ELF-1 (cell line): ENCODE results near the gene TSFM.

ENCODE experiments used
- DNase-seq: peaks from one replicate; pipeline ENCODE4 v3.0.0-alpha.2; 2016; ENCODE audit warnings: low read depth, low spot score

The TSFM gene

GRCh38 chr12:57745485-57745881 is 37.1 kb upstream of the TSFM start:
- DNase-seq = peak; percentile 53

DNA sequence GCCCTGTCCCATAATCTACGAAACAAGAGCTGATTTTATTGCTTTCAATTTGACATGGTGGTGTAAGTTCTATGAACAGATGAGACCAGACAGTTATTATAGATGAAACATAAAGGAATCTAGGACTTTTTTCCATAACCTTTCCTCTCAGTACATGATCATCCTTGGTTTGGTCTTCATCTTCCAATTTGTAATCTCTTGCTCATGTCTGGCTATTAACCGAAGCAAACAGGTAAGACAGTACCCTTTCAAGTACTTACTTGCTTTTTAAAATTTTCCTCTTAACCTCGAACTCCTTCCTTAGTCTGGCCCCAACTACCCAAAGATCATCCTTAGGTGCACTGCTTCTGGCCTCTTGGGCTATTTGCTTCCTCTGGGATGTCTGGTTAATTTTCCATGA is 36.6 kb upstream of the TSFM start:
- no peak for DNase-seq

DNA sequence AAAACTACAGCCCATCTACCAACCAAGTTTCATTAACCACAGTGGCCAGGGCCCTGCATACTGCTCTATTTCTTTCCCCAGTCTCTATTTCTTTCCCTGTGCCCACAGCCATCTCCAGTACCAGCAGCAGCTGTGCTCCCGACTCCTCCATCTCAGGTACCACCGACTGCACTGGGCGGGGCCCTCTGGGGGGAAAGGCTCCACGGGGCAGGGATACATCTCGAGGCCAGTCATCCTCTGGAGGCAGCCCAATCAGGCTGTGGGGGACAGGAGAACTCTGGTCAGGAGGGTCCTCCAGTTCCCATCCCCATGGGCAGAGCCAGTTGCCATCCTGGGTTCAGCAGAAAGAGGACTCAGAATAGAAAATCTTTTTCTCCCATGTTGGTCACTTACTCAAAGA is 33.5 kb upstream of the TSFM start:
- DNase-seq = no peak

DNA sequence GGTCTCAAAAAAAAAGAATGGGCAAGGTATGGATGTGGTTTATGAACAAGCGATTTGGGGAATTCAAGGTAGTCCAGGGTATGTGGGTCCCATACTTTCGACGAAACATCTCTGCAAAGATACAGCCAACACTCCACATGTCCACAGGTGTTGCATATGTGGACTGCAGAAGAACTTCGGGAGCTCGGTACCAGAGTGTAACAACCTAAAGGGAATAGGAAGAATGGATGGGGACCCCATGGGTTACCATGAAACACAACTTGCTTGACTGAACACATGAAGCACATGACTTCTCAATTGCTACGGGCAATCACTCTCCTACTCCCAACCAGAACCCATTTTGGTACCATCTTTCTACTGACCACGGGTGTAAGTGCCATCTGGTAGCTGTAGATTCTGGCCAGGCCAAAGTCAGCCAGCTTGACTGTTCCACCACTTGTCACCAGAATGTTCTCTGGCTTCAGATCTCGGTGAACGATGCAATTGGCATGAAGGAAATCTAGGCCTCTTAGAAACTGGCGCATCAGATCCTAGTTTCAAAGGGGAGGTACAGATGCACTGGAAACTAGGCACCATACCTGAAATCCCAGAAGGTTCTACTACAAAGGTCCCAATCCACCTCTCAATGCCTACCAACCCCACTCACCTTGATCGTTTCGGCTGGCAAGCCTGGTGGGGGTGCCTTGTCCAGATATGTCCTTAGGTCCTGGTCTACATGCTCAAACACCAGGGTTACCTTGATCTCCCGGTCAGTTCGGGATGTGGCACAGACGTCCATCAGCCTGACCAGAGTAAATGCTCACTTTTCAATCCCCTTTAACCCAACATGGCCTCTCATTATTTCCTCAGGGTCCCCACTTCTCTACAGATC is 31.8 kb upstream of the TSFM start:
- DNase-seq = no peak

- DNase-seq = no peak
These were observed 31.2 kb upstream of the TSFM start for GRCh38 chr12:57751432-57751787.

- peak; percentile 100 for DNase-seq
These were observed 30.6 kb upstream of the TSFM start, which contains the start of gene CDK4 for GRCh38 chr12:57751788-57752667. CDK4 (minus strand) TSS chr12:57752310; CDS start chr12:57751717, 593 bp downstream.

DNA sequence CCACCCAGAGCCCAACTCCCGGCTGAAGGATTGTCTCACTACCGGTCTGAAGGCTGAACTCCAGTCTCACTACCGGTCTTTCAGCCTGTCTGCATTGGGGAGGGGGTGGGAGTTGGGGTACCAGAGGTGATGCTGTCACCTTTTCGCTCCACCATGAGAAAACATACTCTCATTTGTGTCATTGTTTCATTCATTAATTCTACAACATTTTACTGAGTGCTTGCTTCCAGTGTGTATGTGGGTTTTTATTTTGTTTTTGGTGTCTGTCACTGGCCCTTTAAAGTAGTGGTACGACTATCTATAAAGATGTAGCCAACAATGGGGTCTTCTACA is 30.0 kb upstream of the TSFM start:
- no peak for DNase-seq

GRCh38 chr12:57753756-57754337 is 28.7 kb upstream of the TSFM start:
- no peak for DNase-seq

DNA sequence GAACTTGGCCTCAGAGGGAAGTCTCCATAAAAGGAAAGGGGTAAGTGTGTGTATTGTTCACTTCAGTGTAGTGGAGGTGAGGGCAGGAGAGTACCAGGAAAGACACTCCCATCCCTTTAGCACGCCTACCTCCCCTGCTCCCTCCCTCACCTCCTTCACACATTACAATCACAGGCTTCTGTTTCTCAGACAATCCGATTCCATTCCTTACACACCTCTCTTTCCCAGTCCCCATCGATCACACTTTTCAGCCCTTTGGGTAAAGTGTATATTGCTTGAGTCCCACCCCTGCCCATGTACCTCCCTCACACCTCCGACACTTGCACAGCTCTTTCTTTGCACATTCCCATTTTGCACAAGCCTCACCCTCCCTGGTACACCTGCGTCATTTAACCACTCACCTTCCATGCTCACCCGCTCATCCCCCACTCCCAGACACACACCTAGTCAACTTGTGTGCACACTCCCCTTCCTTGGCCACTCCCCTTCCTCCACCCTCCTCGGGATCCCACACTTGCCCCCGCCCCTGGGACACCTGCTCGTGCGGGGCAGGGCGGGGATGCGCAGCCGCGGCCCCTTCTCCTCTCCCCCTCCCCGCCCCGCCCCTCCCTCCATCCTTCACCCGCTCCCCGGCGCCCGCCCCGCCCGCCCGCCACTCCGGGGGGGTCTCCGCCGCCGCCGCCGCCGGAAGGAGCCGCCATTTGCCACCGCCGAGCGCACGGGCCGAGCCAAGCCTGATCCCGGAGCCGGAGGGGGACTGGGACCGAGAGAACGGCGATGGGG is 28.0 kb upstream of the TSFM start, which contains the start of gene MARCHF9:
Gene MARCHF9, plus strand, starts transcription at position 693 of the 783 bp plus-strand sequence. CDS start 426 bp downstream, outside the sequence.
- DNase-seq = peak; percentile 37

GRCh38 chr12:57755194-57755453 is 27.5 kb upstream of the TSFM start:
- no peak for DNase-seq

DNA sequence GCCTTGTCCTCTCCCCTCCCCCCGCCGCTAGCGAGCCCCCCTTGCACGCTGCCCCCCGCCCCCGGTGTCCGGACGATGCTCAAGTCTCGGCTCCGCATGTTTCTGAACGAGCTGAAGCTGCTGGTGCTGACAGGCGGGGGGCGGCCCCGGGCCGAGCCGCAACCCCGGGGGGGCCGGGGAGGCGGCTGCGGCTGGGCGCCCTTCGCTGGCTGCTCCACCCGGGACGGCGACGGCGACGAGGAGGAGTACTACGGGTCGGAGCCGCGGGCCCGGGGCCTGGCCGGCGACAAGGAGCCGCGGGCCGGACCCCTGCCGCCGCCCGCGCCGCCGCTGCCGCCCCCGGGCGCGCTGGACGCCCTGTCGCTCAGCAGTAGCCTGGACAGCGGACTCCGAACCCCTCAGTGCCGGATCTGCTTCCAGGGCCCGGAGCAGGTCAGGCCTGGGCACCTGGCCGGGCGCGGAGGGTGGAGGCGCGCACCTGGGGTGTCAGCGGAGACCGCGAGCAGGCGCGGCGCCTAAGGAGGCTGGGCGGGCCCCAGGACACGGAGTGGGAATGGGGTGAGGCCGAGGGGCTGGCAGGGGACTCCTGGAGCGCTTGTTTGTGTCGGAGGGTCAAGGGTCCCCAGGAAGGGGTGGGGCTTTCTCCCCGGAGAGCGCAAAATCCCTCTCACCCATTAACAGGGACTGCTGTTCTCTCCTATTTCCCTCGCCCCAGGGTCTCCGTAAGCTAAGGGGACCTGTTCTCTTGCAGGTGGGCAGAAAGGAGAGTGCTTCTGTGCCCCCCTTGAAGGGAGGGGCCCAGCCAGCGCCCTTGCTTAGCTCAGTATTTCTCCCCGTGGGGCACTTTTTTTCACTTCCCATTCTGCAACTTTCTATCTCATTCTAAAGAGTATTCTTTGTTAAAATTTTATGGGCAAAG is 26.9 kb upstream of the TSFM start:
- DNase-seq = peak; percentile 22

DNA sequence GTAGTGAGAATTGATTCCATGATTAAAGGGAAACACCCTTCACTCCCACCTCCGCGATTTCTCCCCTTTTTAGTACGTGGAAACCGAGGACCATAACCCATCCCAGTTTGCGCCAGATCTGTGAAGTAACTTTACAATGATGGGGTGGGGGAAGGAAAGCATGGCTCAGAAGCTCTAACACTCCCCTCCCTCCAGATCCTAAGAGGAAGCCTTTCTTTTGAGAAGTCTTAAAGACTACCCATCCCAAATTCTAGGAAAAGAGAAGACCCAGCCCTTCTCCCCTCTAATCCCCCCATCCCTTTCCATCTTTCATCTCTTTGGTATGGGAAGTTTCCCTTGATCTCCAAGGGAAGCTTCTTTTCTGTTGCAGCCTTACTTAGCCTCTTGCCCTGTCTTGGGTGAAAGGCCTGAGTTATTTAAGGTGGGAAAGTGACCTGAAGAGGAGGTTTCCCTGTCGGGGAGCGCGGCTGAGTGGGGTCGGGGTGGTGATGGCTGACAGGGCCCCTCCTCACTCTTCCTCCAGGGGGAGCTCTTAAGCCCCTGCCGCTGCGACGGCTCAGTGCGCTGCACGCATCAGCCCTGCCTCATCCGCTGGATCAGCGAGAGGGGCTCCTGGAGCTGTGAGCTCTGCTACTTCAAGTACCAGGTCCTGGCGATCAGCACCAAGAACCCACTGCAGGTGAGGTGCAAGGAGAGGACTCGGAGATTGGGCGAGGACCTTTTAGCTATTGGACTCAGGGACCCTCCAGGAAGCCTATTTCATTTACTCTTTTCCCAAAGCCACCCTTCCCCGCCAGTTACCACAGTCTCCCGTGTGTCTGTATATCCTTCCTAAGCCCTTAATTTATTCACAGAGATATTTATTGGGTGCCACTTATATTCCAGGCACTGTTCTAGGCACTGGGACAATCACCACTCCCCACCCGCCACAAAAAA is 25.9 kb upstream of the TSFM start:
- DNase-seq = peak; percentile 78

DNA sequence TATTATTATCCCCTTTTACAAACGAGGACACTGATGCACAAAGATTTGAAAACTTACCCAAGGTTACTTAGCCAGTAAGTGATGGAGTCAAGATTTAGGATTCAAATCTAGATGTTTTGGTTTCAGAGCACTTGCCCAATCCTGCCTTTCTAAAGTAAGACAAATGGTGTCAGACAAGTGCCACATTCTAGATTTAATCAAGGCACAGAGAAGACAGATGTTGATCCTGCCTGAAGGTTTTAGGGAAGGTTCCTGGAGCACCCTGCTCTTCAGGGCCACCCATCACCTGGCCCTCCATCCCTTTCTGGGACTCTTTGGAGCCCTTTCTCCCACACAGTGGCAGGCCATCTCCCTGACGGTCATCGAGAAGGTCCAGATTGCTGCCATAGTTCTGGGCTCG is 24.8 kb upstream of the TSFM start:
- DNase-seq = no peak

DNA sequence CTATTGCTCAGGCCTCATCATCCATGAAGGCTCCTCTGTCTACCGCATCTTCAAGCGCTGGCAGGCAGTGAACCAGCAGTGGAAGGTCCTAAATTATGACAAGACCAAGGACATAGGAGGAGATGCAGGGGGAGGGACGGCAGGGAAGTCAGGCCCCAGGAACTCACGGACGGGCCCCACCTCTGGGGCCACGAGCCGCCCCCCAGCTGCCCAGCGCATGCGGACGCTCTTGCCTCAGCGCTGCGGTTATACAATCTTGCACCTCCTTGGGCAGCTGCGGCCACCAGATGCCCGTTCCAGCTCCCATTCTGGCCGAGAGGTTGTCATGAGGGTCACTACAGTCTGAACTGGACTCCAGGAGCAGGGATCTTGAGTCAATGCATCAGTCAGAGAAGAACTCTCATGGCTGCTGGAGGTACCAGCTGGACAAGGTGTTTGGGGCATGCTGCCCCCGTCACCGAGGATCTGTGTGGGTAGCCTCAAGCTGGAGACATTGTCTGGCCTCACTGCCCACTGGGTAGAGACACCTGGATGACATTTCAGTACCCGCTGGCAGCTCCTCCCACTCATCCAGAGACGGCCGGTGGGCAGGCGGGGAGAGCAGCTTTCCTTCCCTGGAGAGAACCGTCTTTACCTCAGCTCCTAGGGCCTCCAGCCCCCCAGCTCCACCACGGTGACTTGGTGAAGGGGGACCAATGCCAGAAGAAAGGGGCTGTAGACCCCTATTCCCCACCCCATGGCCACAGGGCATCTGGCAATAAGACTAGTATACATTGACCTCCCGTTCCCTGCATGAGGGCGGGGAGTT is 23.8 kb upstream of the TSFM start:
- no peak for DNase-seq

DNA sequence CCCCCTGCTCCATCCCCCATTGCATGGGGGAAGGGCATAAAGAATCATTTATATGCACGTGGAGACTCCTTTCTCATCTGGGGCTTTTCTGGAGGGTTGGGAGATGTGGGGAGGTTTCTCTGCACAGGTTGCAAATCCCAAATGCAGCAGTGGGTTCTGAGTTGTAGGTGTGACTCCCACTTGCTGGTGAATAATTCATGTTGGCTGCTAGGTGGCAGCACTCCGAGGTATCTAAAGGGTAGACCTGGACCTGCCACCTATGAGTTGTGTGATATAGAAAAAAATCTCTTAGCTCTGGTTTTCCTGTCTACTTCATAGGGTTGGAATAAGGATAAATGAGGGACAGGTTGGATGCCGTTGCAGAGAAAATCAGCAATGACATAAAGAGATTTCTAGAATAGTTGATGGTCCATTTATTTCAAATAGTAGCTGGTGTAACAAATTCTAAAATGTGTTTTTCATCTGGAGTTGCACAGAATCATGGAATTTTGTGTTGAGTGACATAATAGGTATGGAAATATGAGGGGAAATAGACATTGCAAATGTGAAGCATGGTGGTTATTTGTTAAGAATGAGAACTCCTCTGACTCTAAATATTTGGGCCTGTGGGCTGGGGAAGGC is 23.1 kb upstream of the TSFM start:
- DNase-seq = no peak

- DNase-seq = peak; percentile 27
These were observed 22.1 kb upstream of the TSFM start for GRCh38 chr12:57760347-57760982.

GRCh38 chr12:57761391-57761998 is 21.1 kb upstream of the TSFM start:
- DNase-seq = no peak
